Stimulated activated memory B cell treated with anti-CD40 and anti-IgM and Interleukin-4, amounts not matched to agents 10 μg/mL and 1 μg/mL and 100 μg/mL, for 72 hours (primary cell): ENCODE measurements around the gene PTPRT.

ENCODE experiments used
- ATAC-seq: fragments of 150-1000 bp; cut with Tn5 transposase; 2 replicates; pipeline ENCODE4 v1.10.0; 2021
- H3K27ac Mint-ChIP-seq: one replicate; pipeline ENCODE4 v1.8.0; 2022; ENCODE audit warnings: mild to moderate bottlenecking, mixed read lengths
- H3K27me3 Mint-ChIP-seq: one replicate; pipeline ENCODE4 v1.8.0; 2022; ENCODE audit warnings: mixed read lengths
- H3K36me3 Mint-ChIP-seq: one replicate; pipeline ENCODE4 v1.8.0; 2022; ENCODE audit warnings: mixed read lengths
- H3K4me1 Mint-ChIP-seq: one replicate; pipeline ENCODE4 v1.8.0; 2022; ENCODE audit warnings: mixed read lengths
- H3K4me3 Mint-ChIP-seq: one replicate; pipeline ENCODE4 v1.8.0; 2022; ENCODE audit warnings: mild to moderate bottlenecking, moderate library complexity, mixed read lengths
- H3K9me3 Mint-ChIP-seq: one replicate; pipeline ENCODE4 v1.8.0; 2022; ENCODE audit warnings: mixed read lengths

PTPRT gene

DNA sequence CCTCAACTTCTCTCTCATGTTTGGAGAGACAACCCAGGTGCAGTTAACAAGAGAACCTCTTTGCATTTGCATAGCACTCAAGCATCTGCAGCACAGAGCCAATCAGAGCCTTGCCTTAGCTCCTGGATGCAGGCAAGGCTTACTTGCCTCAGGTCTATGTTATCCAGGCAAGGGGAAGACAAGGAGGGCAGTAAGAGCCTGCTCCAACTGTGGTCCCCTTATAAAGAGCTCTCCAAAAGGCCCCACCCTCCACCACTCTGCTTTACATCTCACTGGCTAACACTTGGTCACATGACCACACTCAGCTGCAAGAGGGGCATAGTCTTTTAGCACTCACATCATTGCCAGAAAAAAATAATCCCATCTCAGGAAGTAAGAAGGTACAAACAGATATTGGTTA lies 540.0 kb downstream of the PTPRT start:
- Mint-ChIP-seq H3K4me1 (no peaks in the 10 kb centered on the region), H3K36me3 (no peaks in the 10 kb centered on the region), H3K27ac (no peak overlapping the region), H3K27me3 (no peaks in the 10 kb centered on the region), H3K4me3 (no peak overlapping the region), H3K9me3 (peaks cover 11% of the 10 kb centered on the region)
- ATAC-seq = no peak

GRCh38 chr20:42646250-42646649 lies 543.5 kb downstream of the PTPRT start:
- no peak overlapping the region for H3K4me3 Mint-ChIP-seq
- H3K27me3 Mint-ChIP-seq = no peaks in the 10 kb centered on the region
- no peak for ATAC-seq
- H3K4me1 Mint-ChIP-seq = no peaks in the 10 kb centered on the region
- no peaks in the 10 kb centered on the region for H3K36me3 Mint-ChIP-seq
- no peak overlapping the region for H3K27ac Mint-ChIP-seq
- peaks cover 7% of the 10 kb centered on the region for H3K9me3 Mint-ChIP-seq

DNA sequence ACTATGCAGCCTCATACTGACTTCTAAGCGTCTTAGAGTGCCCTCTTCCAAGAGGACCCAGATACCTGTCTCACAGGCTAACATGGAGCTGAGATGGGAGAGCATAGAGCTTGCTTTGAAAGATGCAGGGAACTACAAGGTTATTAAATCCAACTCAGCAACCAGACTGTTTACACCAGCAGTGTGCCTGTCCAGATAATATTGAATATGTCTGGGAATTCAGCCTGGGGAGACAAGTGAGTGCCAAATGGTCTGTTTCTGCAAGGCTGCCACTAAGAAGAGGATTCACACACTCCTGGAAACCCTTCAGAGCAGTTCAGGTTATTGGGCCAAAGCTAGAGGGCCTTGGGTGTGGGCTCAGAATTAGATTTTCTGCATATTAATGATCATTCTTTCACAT lies 547.8 kb downstream of the PTPRT start:
- ATAC-seq = no peak
- H3K4me3 Mint-ChIP-seq = no peak overlapping the region
- H3K27me3 Mint-ChIP-seq = no peaks in the 10 kb centered on the region
- H3K9me3 Mint-ChIP-seq = peaks cover 4% of the 10 kb centered on the region
- no peak overlapping the region for H3K27ac Mint-ChIP-seq
- no peaks in the 10 kb centered on the region for H3K36me3 Mint-ChIP-seq
- H3K4me1 Mint-ChIP-seq = no peaks in the 10 kb centered on the region

- no peak for ATAC-seq
- Mint-ChIP-seq H3K4me1 (no peaks in the 10 kb centered on the region), H3K9me3 (no peaks in the 10 kb centered on the region), H3K4me3 (no peak overlapping the region), H3K27me3 (no peaks in the 10 kb centered on the region), H3K36me3 (no peaks in the 10 kb centered on the region), H3K27ac (no peak overlapping the region)
These were observed 550.6 kb downstream of the PTPRT start for GRCh38 chr20:42639140-42639539.

GRCh38 chr20:42635699-42636411 lies 553.9 kb downstream of the PTPRT start:
- Mint-ChIP-seq H3K4me3 (no peak overlapping the region), H3K4me1 (no peaks in the 10 kb centered on the region), H3K27me3 (no peaks in the 10 kb centered on the region), H3K36me3 (no peaks in the 10 kb centered on the region), H3K9me3 (no peaks in the 10 kb centered on the region), H3K27ac (no peak overlapping the region)
- ATAC-seq = no peak

DNA sequence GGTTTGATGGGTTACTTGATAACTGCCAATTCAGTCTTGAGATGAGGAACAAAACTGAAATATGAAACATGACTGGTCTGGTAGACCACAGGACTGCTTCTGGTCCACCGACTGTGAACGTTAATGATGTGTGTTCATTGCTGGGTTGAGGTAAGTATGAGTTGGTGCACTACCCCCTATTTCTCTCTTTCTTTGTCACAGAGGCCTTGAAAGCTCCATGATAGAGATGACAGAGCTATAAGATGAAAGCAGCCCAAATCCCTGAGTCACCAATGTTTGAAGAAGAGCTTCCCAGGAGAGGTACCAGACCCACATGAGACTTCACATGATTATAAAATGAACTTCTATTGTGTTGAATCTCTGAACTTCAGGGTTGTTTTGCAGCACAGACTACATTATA lies 555.5 kb downstream of the PTPRT start:
- no peaks in the 10 kb centered on the region for H3K4me1 Mint-ChIP-seq
- ATAC-seq = no peak

DNA sequence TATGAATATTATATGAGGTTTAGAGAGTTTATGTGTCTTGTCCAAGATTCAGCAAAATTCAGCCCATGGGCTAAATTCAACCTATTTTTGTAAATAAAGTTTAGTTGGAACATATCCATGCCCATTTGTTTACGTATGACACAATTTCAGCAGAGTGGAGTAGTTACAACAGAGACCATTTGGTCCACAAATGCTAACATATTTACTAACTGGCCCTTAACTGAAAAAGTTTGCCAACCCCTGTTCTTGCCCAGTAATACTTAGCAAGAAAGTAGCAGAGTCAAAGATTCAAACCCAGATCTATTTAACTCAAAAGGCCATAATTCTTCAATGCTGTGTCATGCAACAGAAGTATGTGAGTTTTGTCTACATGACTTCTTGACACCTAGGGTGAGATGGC lies 561.0 kb downstream of the PTPRT start:
- no peaks in the 10 kb centered on the region for H3K36me3 Mint-ChIP-seq
- H3K27me3 Mint-ChIP-seq = no peaks in the 10 kb centered on the region
- no peak overlapping the region for H3K27ac Mint-ChIP-seq
- no peaks in the 10 kb centered on the region for H3K4me1 Mint-ChIP-seq
- H3K4me3 Mint-ChIP-seq = no peak overlapping the region
- no peak for ATAC-seq
- H3K9me3 Mint-ChIP-seq = peaks cover 2% of the 10 kb centered on the region

More for the DNA sequence above, 555.5 kb downstream of the PTPRT start:
- H3K9me3 Mint-ChIP-seq = no peaks in the 10 kb centered on the region
- H3K27me3 Mint-ChIP-seq = no peaks in the 10 kb centered on the region
- H3K4me3 Mint-ChIP-seq = no peak overlapping the region
- no peak overlapping the region for H3K27ac Mint-ChIP-seq
- H3K36me3 Mint-ChIP-seq = no peaks in the 10 kb centered on the region

DNA sequence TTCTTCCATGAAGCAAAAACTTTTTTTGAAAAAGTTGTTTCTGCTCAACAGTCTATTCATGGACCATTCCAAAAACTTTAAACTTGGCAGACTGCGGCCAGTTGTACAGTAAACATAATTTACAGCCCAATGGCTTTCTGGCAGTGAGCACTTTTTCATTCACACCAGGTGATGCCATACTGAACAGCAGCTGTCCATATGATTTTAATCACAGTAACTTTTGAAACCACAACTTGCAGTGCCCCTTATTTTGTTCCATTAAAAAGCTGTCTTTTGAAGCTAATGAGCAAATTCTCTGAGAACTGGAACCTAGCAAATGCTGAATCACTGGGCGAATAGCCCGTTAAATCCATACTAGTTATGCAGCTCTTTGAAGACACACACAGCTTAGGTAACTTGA lies 576.6 kb downstream of the PTPRT start:
- no peaks in the 10 kb centered on the region for H3K36me3 Mint-ChIP-seq
- ATAC-seq = no peak

DNA sequence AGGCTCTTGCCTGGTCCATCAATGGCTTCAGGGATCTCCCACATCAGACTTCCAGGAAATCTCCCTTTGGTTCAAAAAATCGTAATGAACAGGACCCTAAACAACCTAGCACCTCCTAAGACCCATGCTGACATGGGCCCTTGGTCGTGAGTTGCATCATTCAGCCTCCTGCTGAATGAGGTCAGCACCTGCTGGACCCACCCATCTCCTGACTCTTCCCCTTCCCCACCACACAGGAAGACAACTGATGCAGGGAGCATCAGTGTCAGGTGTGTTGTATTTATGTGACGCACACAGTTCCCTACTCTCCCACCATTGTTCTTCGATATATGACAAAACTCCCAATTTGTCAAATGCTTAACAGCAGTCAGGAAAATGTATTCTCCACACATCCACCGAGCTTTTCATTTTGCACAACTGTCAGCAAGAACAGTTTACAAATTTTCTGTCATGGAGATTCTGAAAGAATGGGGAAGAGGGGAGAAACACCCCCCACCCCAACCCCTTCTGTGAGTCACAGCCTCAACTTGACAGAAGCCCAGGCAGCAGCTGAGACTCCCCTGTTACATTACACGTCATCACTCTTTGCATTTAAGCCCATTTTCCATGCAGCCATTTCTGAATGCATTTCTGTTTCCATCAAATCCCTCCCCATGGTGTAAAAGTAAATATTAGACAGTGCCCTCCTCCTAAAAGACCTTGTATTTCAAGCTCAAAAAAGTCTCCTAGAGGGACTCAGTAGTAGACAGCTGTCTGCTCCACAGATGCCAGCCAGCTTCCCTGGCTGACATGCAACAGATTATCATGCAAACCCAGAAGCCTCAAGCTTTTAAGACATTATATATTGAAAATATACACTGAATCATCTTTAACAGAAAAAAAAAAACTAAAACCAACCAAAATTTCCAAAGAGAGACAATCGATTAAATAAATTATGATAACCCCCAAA lies 577.5 kb downstream of the PTPRT start:
- no peak for ATAC-seq
- Mint-ChIP-seq H3K27me3 (no peaks in the 10 kb centered on the region), H3K9me3 (peaks cover 13% of the 10 kb centered on the region), H3K4me3 (no peak overlapping the region), H3K4me1 (no peaks in the 10 kb centered on the region), H3K36me3 (no peaks in the 10 kb centered on the region), H3K27ac (no peak overlapping the region)

More for the DNA sequence above, 576.6 kb downstream of the PTPRT start:
- Mint-ChIP-seq H3K4me1 (no peaks in the 10 kb centered on the region), H3K4me3 (no peak overlapping the region), H3K27ac (no peak overlapping the region), H3K27me3 (no peaks in the 10 kb centered on the region), H3K9me3 (peaks cover 13% of the 10 kb centered on the region)

GRCh38 chr20:42611423-42611822 lies 578.3 kb downstream of the PTPRT start:
- ATAC-seq = no peak
- Mint-ChIP-seq H3K4me1 (no peaks in the 10 kb centered on the region), H3K27me3 (no peaks in the 10 kb centered on the region), H3K36me3 (no peaks in the 10 kb centered on the region), H3K27ac (no peak overlapping the region), H3K9me3 (peaks cover 13% of the 10 kb centered on the region), H3K4me3 (no peak overlapping the region)

- Mint-ChIP-seq H3K36me3 (no peaks in the 10 kb centered on the region), H3K4me3 (no peak overlapping the region), H3K27ac (no peak overlapping the region)
These were observed 579.6 kb downstream of the PTPRT start for GRCh38 chr20:42610070-42610469.

GRCh38 chr20:42609618-42610017 lies 580.1 kb downstream of the PTPRT start:
- Mint-ChIP-seq H3K36me3 (no peaks in the 10 kb centered on the region), H3K4me3 (no peak overlapping the region), H3K4me1 (no peaks in the 10 kb centered on the region), H3K27ac (no peak overlapping the region), H3K9me3 (peaks cover 12% of the 10 kb centered on the region), H3K27me3 (no peaks in the 10 kb centered on the region)
- no peak for ATAC-seq

More at GRCh38 chr20:42610070-42610469, 579.6 kb downstream of the PTPRT start:
- Mint-ChIP-seq H3K9me3 (peaks cover 13% of the 10 kb centered on the region), H3K27me3 (no peaks in the 10 kb centered on the region), H3K4me1 (no peaks in the 10 kb centered on the region)
- ATAC-seq = no peak

DNA sequence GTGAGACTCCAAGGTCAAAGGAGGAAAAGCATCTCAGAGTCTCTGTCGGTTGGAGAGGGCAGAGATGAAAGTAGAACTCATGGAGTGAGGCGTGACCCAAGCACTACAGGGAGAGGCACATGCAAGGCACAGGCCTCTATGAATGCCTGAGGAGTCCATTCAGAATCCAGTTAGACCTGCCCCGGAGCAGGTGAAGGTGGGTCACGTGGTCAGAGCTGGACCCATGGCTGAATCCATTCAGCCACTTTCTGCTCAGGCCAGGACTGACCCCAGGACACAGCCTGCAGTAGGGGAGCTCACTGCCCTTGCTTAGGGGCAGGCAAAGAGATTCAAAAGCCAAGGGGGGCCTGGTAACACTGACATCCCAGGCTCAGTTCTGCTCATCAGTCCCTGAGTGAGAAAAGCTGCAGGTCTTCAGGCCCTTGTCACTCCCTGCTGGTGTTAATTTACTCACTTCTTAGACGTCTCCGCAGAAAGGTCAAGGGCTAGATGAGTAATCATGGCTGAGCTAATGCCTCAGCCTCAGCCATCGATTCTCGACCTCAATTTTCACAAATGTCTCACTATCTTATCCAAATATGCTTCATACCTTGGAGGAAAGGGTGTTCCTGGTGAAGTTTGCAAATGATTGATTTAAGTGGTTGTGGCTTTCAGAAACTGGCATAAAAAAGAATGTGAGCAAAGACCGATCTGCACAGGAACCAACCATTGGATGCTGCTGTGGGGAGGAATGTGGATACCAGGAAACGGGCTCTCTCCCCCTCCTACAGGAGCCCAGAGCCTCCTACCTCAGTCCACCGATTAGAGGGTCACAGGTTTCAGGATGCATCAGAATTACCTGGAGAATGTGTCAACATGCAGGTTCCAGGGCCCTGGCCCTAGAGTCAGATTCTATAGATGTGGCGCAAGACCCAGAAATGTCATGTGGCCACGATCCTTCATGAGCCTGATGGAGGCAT lies 584.4 kb downstream of the PTPRT start:
- Mint-ChIP-seq H3K9me3 (peaks cover 2% of the 10 kb centered on the region), H3K4me3 (no peak overlapping the region), H3K4me1 (no peaks in the 10 kb centered on the region), H3K27ac (no peak overlapping the region), H3K36me3 (no peaks in the 10 kb centered on the region), H3K27me3 (no peaks in the 10 kb centered on the region)
- ATAC-seq = no peak

GRCh38 chr20:42603655-42604054 lies 586.1 kb downstream of the PTPRT start:
- no peak for ATAC-seq
- no peak overlapping the region for H3K27ac Mint-ChIP-seq
- no peaks in the 10 kb centered on the region for H3K36me3 Mint-ChIP-seq
- no peaks in the 10 kb centered on the region for H3K27me3 Mint-ChIP-seq
- H3K4me3 Mint-ChIP-seq = no peak overlapping the region
- H3K4me1 Mint-ChIP-seq = no peaks in the 10 kb centered on the region
- H3K9me3 Mint-ChIP-seq = peaks cover 2% of the 10 kb centered on the region

DNA sequence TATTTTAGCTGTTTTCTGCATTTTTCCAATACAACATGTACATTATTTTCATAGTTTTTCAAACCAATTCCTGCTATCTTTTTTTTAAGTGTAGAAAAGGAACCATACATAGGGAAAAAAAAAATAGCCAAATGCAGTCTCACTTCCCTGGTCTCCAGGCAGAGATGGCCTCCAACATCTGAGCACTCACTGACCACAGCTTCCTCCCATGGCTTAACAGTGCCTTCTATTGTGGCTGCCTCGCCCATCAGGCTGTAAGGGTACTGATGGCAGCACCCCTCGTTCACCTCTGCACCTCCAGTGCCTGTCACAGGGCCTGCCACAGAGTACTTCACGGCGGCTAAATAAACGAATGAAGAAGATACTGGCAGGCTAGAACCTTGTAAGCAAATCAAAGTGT lies 591.1 kb downstream of the PTPRT start:
- no peaks in the 10 kb centered on the region for H3K36me3 Mint-ChIP-seq
- no peak for ATAC-seq
- no peak overlapping the region for H3K27ac Mint-ChIP-seq
- peaks cover 2% of the 10 kb centered on the region for H3K9me3 Mint-ChIP-seq
- H3K4me3 Mint-ChIP-seq = no peak overlapping the region
- no peaks in the 10 kb centered on the region for H3K27me3 Mint-ChIP-seq
- H3K4me1 Mint-ChIP-seq = no peaks in the 10 kb centered on the region
